Heart right ventricle (tissue), 16 donors: Measurements from ENCODE around the gene SLC25A20. TPM values are rescaled to one million over a fixed set of nuclear protein-coding genes. Genes with fewer than 3 reads are reported as not detected.
"Not testable (repeated sequence)": the region's sequence is repeated elsewhere in the genome, so short reads cannot be mapped to it uniquely, and the experiment has no call there.

ENCODE experiments used
- ATAC-seq, 8 donors: fragments of 200-7000 bp; cut with Tn5 transposase; one replicate each; pipeline ENCODE4 v1.9.1; 2020; ENCODE audit warnings: mild to moderate bottlenecking in 8 of 8, moderate library complexity in 8 of 8, moderate number of reproducible peaks in 1 of 8
- DNase-seq, 2 donors: peaks; one replicate each; pipeline ENCODE4 v3.0.0-alpha.2; 2020
- H3K27ac ChIP-seq, 10 donors: fragments of 200-600 bp; sonication (generic) in 2 of 10; one replicate each; pipeline versions ENCODE4 v1.5.0 to v1.8.0; 2020 to 2022; ENCODE audit warnings: mild to moderate bottlenecking in 3 of 10
- H3K27me3 ChIP-seq, 7 donors: fragments of 200-600 bp; one replicate each; pipeline ENCODE4 v1.8.0; 2021 to 2022; ENCODE audit warnings: mild to moderate bottlenecking in 2 of 7
- H3K36me3 ChIP-seq, 9 donors: fragments of 200-600 bp; sonication (generic) in 1 of 9; one replicate each; pipeline versions ENCODE4 v1.5.0 to v1.8.0; 2020 to 2022; ENCODE audit warnings: mild to moderate bottlenecking in 2 of 9
- H3K4me1 ChIP-seq, 9 donors: fragments of 200-600 bp; sonication (generic) in 1 of 9; one replicate each; pipeline versions ENCODE4 v1.5.0 to v1.8.0; 2020 to 2022; ENCODE audit warnings: mild to moderate bottlenecking in 4 of 9
- H3K4me3 ChIP-seq, 10 donors: fragments of 200-600 bp; sonication (generic) in 2 of 10; one replicate each; pipeline versions ENCODE4 v1.5.0 to v1.8.0; 2020 to 2022; ENCODE audit warnings: mild to moderate bottlenecking in 7 of 10, moderate library complexity in 2 of 10
- H3K9me3 ChIP-seq, 11 donors: fragments of 200-600 bp in 10 of 11; sonication (generic) in 2 of 11; one replicate each; pipeline versions ENCODE4 v1.5.0 to v1.8.0; 2013 to 2022; ENCODE audit warnings: mild to moderate bottlenecking in 2 of 11, control low read depth in 1 of 11, moderate library complexity in 1 of 11
- CTCF ChIP-seq, 9 donors: fragments of 200-600 bp; sonication (generic) in 2 of 9; IDR thresholded peaks; one replicate each; pipeline versions ENCODE4 v1.5.0 to v1.8.0; 2021 to 2022; ENCODE audit warnings: antibody characterized with exemption in 9 of 9, mild to moderate bottlenecking in 5 of 9, moderate library complexity in 1 of 9
- WGBS, 2 donors: extraction: QIAGEN DNeasy Blood & Tissue Kit; methylation state at CpG; one replicate each; pipeline ENCODE4 v1.1.7; 2013; ENCODE audit warnings: inconsistent platforms in 1 of 2; 5-methylcytosine and 5-hydroxymethylcytosine counted together
- intact Hi-C, 10 donors: fragments of 100-400 bp; cut with DNase I; formaldehyde crosslinking; loops; one replicate each; pipeline versions ENCODE4 v1.11.1 to v1.14.2; 2022
- polyA plus RNA-seq, 2 donors: library from polyadenylated mRNA; stranded (reverse); fragments of 200-250 nt; gene quantifications; one replicate each; pipeline ENCODE4 v1.2.3, GENCODE V29; 2013
- total RNA-seq, 10 donors: library from RNA; stranded (reverse); fragmentation: NEBNext Ultra II Directional in 3 of 10; extraction: Animal tissue kit (Norgen Biotek cat#: 25700) in 3 of 10; gene quantifications; one replicate each; pipeline versions ENCODE4 v1.2.1 to v1.2.4, GENCODE V29; 2021 to 2023
- donor health status: Arrhythmogenic right ventricular cardiomyopathy.
- donor health status: ischemic (EF 13 %, LVEDD 7.1; RV severe dilation, severe dysfunction).
- donor health status: healthy with polysubstance abuse.
- donor health status: DM: no; HTN: yes; CAD: no.
- donor health status: DM: no; HTN: no; CAD: no.
- donor health status: ischemic (EF 25% LVEDD 6.9; RV normal size, moderate dysfunction).
- donor health status: ischemic (EF 25% LVEDD 5.7; RV mildly dilated, moderate dysfunction).
- donor health status: healthy.
- donor health status: DM: yes; HTN: yes; CAD: no.
- donor health status: Ischemic cardiomyopathy.
- donor health status: ischemic (EF 35%, LVEDD 5.7; RV mildly dilated, moderate dysfunction).
- donor health status: nonischemic (EF 11% LVEDD 7.7; RV severe dilation, severe dysfunction).
- donor health status: DM: yes; HTN: yes; CAD: no.
- donor health status: PGD.
- donor health status: ischemic (EF 29% LVEDD 5.4; RV normal size, mild dysfunction).
- donor health status: nonischemic (EF 23%, LVEDD 6.1; RV moderate dilation, normal function).

SLC25A20 gene
- total and polyA plus RNA-seq, 12 donors = 36.7 to 129 (median 70.8) TPM

GRCh38 chr3:48832684-48833083 lies 66.0 kb downstream of the SLC25A20 start:
- TF ChIP-seq CTCF (IDR thresholded peaks at IDR 0.05) = no peak
- ATAC-seq (no peak), DNase-seq (no peak)
- intact Hi-C loops = no loop called here
- Histone ChIP-seq H3K4me1 (peaks cover 0 to 27% (median 8%) of the 10 kb centered on the region in 9 donors), H3K4me3 (no peak overlapping the region), H3K9me3 (no peaks in the 10 kb centered on the region), H3K36me3 (peaks cover 0 to 14% (median 0%) of the 10 kb centered on the region in 9 donors), H3K27ac (no peak overlapping the region), H3K27me3 (no peaks in the 10 kb centered on the region)

- H3K27me3 ChIP-seq = no peaks in the 10 kb centered on the region
- H3K36me3 ChIP-seq = peaks cover 0 to 10% (median 0%) of the 10 kb centered on the region in 9 donors
- H3K9me3 ChIP-seq = no peaks in the 10 kb centered on the region
- no peak for TF ChIP-seq CTCF (IDR thresholded peaks at IDR 0.05)
- H3K4me3 ChIP-seq = no peak overlapping the region
- ATAC-seq = peak in 1 of 8 donors; percentile 48
- DNase-seq = no peak
- H3K27ac ChIP-seq = no peak overlapping the region
- peaks cover 0 to 34% (median 9%) of the 10 kb centered on the region in 9 donors for H3K4me1 ChIP-seq
- 69 to 79% methylated on average over 6 of the region's 6 CpGs for WGBS, 2 donors
- intact Hi-C loops = no loop called here
Measured at GRCh38 chr3:48830715-48831114, 68.0 kb downstream of the SLC25A20 start.

- 96% methylated on average over 11 of the region's 11 CpGs for WGBS, 2 donors
- ATAC-seq, H3K4me3 ChIP-seq, H3K27me3 ChIP-seq, intact Hi-C loops, H3K36me3 ChIP-seq, H3K27ac ChIP-seq, DNase-seq, H3K9me3 ChIP-seq: not testable (repeated sequence)
- H3K4me1 ChIP-seq = peaks cover 0 to 26% (median 9%) of the 10 kb centered on the region in 9 donors
Measured at GRCh38 chr3:48829525-48829924, 69.2 kb downstream of the SLC25A20 start.

- H3K9me3 ChIP-seq, H3K4me3 ChIP-seq, H3K27ac ChIP-seq, ATAC-seq, intact Hi-C loops, DNase-seq, H3K27me3 ChIP-seq, H3K36me3 ChIP-seq: not testable (repeated sequence)
- H3K4me1 ChIP-seq = peaks cover 0 to 26% (median 9%) of the 10 kb centered on the region in 9 donors
- 93 to 96% methylated on average over 10 of the region's 10 CpGs for WGBS, 2 donors
Measured at GRCh38 chr3:48827874-48828273, 70.8 kb downstream of the SLC25A20 start.

- no peak for DNase-seq
- 41 to 60% methylated on average over 2 of the region's 2 CpGs for WGBS, 2 donors
- Histone ChIP-seq H3K27ac (no peak overlapping the region), H3K27me3 (no peaks in the 10 kb centered on the region), H3K4me3 (no peak overlapping the region), H3K4me1 (peaks cover 0 to 23% (median 8%) of the 10 kb centered on the region in 9 donors), H3K9me3 (no peaks in the 10 kb centered on the region), H3K36me3 (peaks cover 0 to 7% (median 0%) of the 10 kb centered on the region in 9 donors)
- no peak for TF ChIP-seq CTCF (IDR thresholded peaks at IDR 0.05)
- peak in 4 of 8 donors; percentile 50 to 78 (median 66) for ATAC-seq
- intact Hi-C loops = no loop called here
Measured at GRCh38 chr3:48826451-48826850, 72.2 kb downstream of the SLC25A20 start.
